BLaER1 treated with 17β-estradiol and CSF1 and Interleukin-3, amounts not matched to agents 10 nM and 100 nM (cell line): ENCODE data around the gene SOCS3.

ENCODE experiments used
- H3K27ac ChIP-seq, 11 experiments: shearing (Covaris generic); formaldehyde crosslinking; 2 replicates each; pipeline ENCODE4 v1.8.1; 2022
- H3K27me3 ChIP-seq, 11 experiments: shearing (Covaris generic); formaldehyde crosslinking; 2 replicates each; pipeline ENCODE4 v1.8.1; 2022
- H3K36me3 ChIP-seq, 11 experiments: shearing (Covaris generic); formaldehyde crosslinking; 2 replicates each; pipeline ENCODE4 v1.8.1; 2022
- H3K4me1 ChIP-seq, 10 experiments: shearing (Covaris generic); formaldehyde crosslinking; 2 replicates each; pipeline ENCODE4 v1.8.1; 2022
- H3K4me2 ChIP-seq, 11 experiments: shearing (Covaris generic); formaldehyde crosslinking; 2 replicates each; pipeline ENCODE4 v1.8.1; 2022
- H3K4me3 ChIP-seq, 10 experiments: shearing (Covaris generic); formaldehyde crosslinking; 2 replicates each; pipeline ENCODE4 v1.8.1; 2022
- H3K9ac ChIP-seq, 11 experiments: shearing (Covaris generic); formaldehyde crosslinking; 2 replicates each; pipeline ENCODE4 v1.8.1; 2022
- H3K9me3 ChIP-seq, 11 experiments: shearing (Covaris generic); formaldehyde crosslinking; replicated peaks in 1 of 11; 2 replicates each; pipeline ENCODE4 v1.8.1; 2022
- H4K20me1 ChIP-seq, 11 experiments: shearing (Covaris generic); formaldehyde crosslinking; 2 replicates each; pipeline ENCODE4 v1.8.1; 2022
- Cebpa-rat ChIP-seq, 11 experiments: shearing (Covaris generic); IDR thresholded peaks; 2 replicates each; pipeline ENCODE4 v1.8.1; 2022

SOCS3 gene

DNA sequence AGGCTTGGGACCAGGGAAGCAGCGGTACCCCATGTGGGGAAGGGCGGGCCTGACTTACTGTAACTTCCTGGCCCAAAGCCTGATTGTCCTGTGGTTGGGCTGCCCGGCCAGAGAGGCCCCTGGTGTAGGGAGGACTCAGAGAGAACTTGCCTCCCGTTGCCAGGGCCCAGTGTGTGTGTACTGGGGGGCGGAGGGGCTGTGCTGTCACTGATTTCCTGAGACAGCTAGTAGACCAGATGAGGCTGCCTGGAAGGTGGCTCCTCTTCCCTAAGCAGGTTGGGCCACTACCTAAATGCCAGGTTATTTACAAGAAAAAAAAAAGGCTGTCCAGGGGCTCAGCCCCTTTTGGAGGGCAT is 16.7 kb downstream of the SOCS3 start:
- H3K36me3 ChIP-seq = no peaks in the 10 kb centered on the region
- H3K4me3 ChIP-seq = peak overlapping the region in 4 of 10 experiments; percentile 22 to 59 (median 51); a peak in 5 of 20 replicates
- H3K4me1 ChIP-seq = peaks cover 32 to 97% (median 50%) of the 10 kb centered on the region in 10 experiments
- peak overlapping the region in 4 of 11 experiments; percentile 50 to 94 (median 88); a peak in 8 of 22 replicates for H3K27ac ChIP-seq
- no peak for TF ChIP-seq Cebpa-rat (IDR thresholded peaks at IDR 0.05)
- peak overlapping the region in 4 of 11 experiments; percentile 75 to 92 (median 85); a peak in 7 of 22 replicates for H3K9ac ChIP-seq
- H3K9me3 ChIP-seq = no peaks in the 10 kb centered on the region
- H3K4me2 ChIP-seq = peak overlapping the region; percentile 81 to 99 (median 91)
- peaks cover 0 to 49% (median 45%) of the 10 kb centered on the region in 11 experiments; a peak in 18 of 22 replicates for H3K27me3 ChIP-seq
- H4K20me1 ChIP-seq = peaks cover 0 to 10% (median 0%) of the 10 kb centered on the region in 11 experiments; a peak in 2 of 22 replicates

GRCh38 chr17:78342449-78343186 is 17.3 kb downstream of the SOCS3 start:
- peak overlapping the region; percentile 39 to 68 (median 51); a peak in 18 of 20 replicates for H3K4me3 ChIP-seq
- peak overlapping the region in 4 of 11 experiments; percentile 66 to 94 (median 88); a peak in 8 of 22 replicates for H3K27ac ChIP-seq
- peak overlapping the region; percentile 81 to 99 (median 91) for H3K4me2 ChIP-seq
- no peaks in the 10 kb centered on the region for H3K36me3 ChIP-seq
- H3K9me3 ChIP-seq = no peaks in the 10 kb centered on the region
- H3K9ac ChIP-seq = peak overlapping the region in 9 of 11 experiments; percentile 36 to 92 (median 64); a peak in 14 of 22 replicates
- peaks cover 0 to 10% (median 0%) of the 10 kb centered on the region in 11 experiments; a peak in 2 of 22 replicates for H4K20me1 ChIP-seq
- peaks cover 37 to 97% (median 54%) of the 10 kb centered on the region in 10 experiments for H3K4me1 ChIP-seq
- no peak for TF ChIP-seq Cebpa-rat (IDR thresholded peaks at IDR 0.05)
- peaks cover 0 to 49% (median 45%) of the 10 kb centered on the region in 11 experiments; a peak in 18 of 22 replicates for H3K27me3 ChIP-seq

DNA sequence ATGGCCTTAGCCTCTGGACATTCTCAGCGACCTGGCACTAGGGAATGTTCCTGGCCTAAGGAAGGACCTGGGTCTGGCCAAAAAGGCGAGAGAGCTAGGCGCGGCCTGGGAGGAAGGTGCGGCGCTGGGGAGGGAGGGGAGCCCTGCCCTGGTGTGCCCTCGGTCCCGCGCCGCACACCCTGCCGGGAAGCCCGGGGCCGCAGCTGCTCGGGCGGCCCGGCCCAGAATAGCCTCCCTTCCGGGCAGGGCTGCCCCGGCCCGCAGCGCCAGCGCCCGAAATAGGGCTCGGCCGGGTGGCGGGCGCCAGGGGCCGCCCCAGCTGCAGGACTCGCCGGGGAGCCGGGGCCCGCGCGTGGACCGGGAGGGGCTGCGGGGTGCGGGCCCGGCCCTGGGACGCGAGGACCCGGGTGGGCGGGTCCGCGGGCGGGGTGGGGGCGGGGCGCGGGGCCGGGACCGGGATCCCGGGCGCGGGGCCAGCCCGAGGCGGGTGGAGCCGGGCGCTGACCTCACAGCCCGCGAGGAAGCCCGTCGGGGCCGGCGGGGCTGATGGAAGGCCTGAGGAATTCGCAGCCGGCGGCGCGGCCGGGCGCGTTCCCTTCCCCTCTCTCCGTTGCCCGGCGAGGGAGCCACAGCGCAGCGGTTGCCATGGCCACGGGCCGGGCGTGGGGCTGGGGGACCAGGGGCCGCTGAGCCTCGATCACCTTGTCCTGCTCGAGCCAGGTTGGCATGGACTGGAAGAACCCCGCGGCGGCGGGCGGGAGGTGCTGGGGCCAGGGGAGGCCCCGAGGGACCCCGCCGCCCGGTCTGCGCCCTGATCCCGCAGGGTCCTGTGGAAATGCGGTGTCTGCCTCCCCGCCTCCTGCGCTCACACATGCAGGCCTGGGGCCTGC is 18.1 kb downstream of the SOCS3 start:
- Histone ChIP-seq H3K36me3 (no peaks in the 10 kb centered on the region), H3K4me1 (peaks cover 45 to 98% (median 62%) of the 10 kb centered on the region in 10 experiments), H3K4me2 (peak overlapping the region; percentile 81 to 99 (median 91)), H3K9me3 (no peaks in the 10 kb centered on the region), H3K9ac (peak overlapping the region in 10 of 11 experiments; percentile 36 to 92 (median 64); a peak in 16 of 22 replicates), H3K27ac (peak overlapping the region in 5 of 11 experiments; percentile 21 to 94 (median 84); a peak in 8 of 22 replicates), H4K20me1 (peaks cover 0 to 10% (median 0%) of the 10 kb centered on the region in 11 experiments; a peak in 2 of 22 replicates), H3K4me3 (peak overlapping the region; percentile 39 to 68 (median 51)), H3K27me3 (peaks cover 0 to 49% (median 45%) of the 10 kb centered on the region in 11 experiments; a peak in 18 of 22 replicates)
- TF ChIP-seq Cebpa-rat (IDR thresholded peaks at IDR 0.05) = no peak

DNA sequence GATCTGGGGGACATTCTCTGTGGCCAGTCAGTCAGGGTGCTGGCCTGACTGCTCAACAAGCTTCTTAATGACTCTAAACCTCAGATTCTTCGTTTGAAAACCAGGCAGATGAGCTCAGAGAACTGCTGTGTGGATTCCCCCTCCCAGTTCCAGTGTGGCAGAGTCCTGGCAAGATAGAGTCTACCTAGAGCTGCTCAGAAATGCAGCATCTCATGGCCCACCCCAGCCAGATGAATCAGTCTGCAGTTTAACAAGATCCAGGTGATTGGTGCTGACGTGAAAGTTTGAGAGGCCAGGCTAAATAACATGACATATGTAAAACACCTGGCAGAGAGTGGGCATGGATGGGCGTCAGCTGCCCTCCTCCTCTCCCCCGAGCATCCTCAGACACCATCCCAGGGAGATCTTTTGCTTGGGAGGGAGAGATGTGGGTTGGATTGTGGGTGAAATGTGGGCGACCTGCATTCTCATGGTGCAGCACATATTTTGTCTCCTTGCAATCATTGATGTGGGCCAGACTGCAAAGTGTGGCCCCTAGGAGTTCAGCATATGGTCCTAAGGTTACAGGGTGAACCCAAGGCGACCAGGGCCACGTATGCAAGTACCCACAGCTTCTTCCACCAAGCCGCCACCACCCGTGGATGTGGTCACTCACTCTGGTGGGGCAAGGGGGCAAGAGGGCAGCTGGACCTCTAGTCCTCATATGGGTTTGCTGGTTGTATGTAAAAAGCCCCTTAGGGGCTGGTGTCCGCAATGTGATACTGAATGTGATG is 19.5 kb downstream of the SOCS3 start:
- TF ChIP-seq Cebpa-rat (IDR thresholded peaks at IDR 0.05) = no peak
- H3K27ac ChIP-seq = peak overlapping the region in 3 of 11 experiments; percentile 84 to 94 (median 92); a peak in 5 of 22 replicates
- no peaks in the 10 kb centered on the region for H3K9me3 ChIP-seq
- peak overlapping the region in 6 of 11 experiments; percentile 6 to 99 (median 89); a peak in 10 of 22 replicates for H3K4me2 ChIP-seq
- H3K36me3 ChIP-seq = no peaks in the 10 kb centered on the region
- peaks cover 0 to 10% (median 0%) of the 10 kb centered on the region in 11 experiments; a peak in 2 of 22 replicates for H4K20me1 ChIP-seq
- H3K4me3 ChIP-seq = no peak overlapping the region
- H3K27me3 ChIP-seq = peaks cover 0 to 49% (median 45%) of the 10 kb centered on the region in 11 experiments; a peak in 18 of 22 replicates
- peaks cover 48 to 98% (median 67%) of the 10 kb centered on the region in 10 experiments for H3K4me1 ChIP-seq
- peak overlapping the region in 3 of 11 experiments; percentile 1 to 53 (median 30); a peak in 1 of 22 replicates for H3K9ac ChIP-seq

DNA sequence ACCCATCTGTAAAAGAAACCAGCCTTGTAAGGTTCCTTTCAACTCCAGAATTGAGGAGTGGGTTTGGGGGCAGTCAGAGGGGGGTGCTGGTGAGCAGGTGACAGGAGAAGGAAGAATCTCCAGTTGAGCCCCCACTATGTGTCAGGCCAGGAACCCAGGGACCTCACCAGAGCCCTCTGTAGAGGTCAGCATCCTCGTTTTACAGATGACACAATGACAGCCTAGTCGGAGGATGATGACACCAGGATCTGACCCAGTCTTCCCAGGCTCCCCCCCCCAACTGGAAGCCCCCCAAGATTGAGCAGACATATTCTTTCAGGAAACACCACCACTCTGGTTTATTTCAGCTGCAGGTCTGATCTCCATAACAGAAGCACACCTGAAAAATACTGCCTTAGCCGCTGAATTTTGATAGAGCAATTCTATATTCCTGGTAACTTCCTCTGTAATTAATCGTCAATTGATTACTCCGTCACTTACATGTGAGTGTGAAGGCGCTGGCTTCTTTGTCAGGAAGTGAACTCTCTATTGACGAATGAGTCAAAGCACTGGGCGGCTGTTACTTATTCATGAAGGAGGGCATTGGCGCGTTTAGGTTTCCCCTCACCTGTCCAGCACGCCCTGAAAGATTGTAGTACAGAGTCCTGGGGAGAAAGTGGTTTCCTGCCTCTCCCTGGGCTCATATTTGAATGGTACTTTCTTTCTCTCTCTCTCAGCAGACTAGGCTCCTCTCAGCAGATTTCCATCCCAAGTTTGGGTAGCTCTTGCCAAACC is 21.2 kb downstream of the SOCS3 start:
- Histone ChIP-seq H3K4me3 (no peak overlapping the region), H3K4me1 (peaks cover 42 to 98% (median 67%) of the 10 kb centered on the region in 10 experiments), H3K4me2 (peak overlapping the region; percentile 62 to 99 (median 78)), H4K20me1 (peaks cover 0 to 10% (median 0%) of the 10 kb centered on the region in 11 experiments; a peak in 2 of 22 replicates), H3K27me3 (peaks cover 0 to 42% (median 39%) of the 10 kb centered on the region in 11 experiments; a peak in 18 of 22 replicates), H3K9ac (peak overlapping the region in 2 of 11 experiments; percentile 46 to 53; a peak in 5 of 22 replicates), H3K27ac (peak overlapping the region in 5 of 11 experiments; percentile 42 to 94 (median 80); a peak in 9 of 22 replicates), H3K36me3 (no peaks in the 10 kb centered on the region), H3K9me3 (no peaks in the 10 kb centered on the region)
- no peak for TF ChIP-seq Cebpa-rat (IDR thresholded peaks at IDR 0.05)

DNA sequence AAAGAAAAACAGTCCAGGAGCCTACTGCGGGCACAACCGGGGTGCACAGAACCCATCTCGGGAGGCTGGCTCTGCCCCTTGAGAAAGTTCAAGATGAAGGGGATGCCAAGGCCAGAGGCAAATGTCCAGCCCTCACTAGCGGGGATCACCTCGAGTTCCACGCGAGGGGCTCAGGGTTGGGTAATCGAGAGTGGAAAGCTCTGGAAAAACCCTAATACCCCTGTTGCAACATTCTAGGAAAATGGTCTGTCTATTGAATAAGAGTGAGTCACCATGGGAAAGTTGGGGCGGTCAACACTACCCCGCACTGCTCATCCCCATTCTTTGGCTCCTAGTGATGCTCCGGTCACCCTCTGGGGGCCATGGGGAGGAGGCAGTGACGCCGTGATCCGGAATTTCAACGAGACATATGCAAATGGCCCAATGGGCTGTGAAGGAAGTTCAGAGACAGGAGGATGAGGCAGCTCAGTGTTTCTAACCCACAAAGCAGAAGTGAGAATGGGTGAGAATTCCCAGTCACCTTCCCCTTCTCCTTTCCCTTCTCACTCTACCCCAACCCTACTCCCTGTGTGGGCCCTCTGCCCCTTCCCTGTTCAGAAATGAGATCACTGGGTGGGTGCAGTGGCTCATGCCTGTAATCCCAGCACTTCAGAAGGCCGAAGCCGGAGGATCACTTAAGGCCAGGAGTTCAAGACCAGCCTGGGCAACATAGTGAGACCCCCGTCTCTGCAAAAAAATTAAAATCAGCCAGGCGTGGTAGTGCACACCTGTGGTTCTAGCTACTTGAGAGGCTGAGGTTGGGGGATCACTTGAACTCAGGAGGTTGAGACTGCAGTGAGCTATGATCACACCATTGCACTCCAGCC is 22.4 kb downstream of the SOCS3 start:
- Histone ChIP-seq H3K36me3 (no peaks in the 10 kb centered on the region), H4K20me1 (peaks cover 0 to 10% (median 0%) of the 10 kb centered on the region in 11 experiments; a peak in 1 of 22 replicates), H3K4me1 (peaks cover 30 to 98% (median 66%) of the 10 kb centered on the region in 10 experiments), H3K9ac (peak overlapping the region in 4 of 11 experiments; percentile 31 to 71 (median 67); a peak in 7 of 22 replicates), H3K27ac (peak overlapping the region in 7 of 11 experiments; percentile 6 to 94 (median 70); a peak in 12 of 22 replicates), H3K4me2 (peak overlapping the region; percentile 62 to 99 (median 78)), H3K9me3 (no peaks in the 10 kb centered on the region), H3K4me3 (no peak overlapping the region), H3K27me3 (peaks cover 0 to 30% (median 27%) of the 10 kb centered on the region in 11 experiments; a peak in 18 of 22 replicates)
- peak in 3 of 11 experiments; percentile 8 to 86 (median 53); a peak in 6 of 22 replicates for TF ChIP-seq Cebpa-rat (IDR thresholded peaks at IDR 0.05)
